K562 (cell line): ENCODE results near the gene DENND6B. TPM values are rescaled to one million over a fixed set of nuclear protein-coding genes. Genes with fewer than 3 reads are reported as not detected.

Experiments used
- ATAC-seq: fragments of 200-7000 bp; cut with Tn5 transposase; 3 replicates; pipeline ENCODE4 v1.9.1; 2020; ENCODE audit warnings: moderate library complexity
- BruUV-seq: library from RNA; stranded (reverse); fragments of 400-500 nt; replicated peaks from 2 replicates; lab custom pipeline; 2021; lab: Mats Ljungman, UMichigan
- CTCF ChIA-PET: fragments of 300-600 bp; formaldehyde crosslinking; extraction: SDS; loops from one replicate; lab custom pipeline; 2021; ENCODE audit warnings: low intra/inter-chr PET ratio; lab: Yijun Ruan, JAX
- POLR2A ChIA-PET: fragments of 300-600, 350-650 bp; sonication (Branson Sonifier 250); formaldehyde crosslinking; extraction: SDS; loops from one replicate; lab custom pipeline; 2021; ENCODE audit warnings: antibody characterized with exemption, inconsistent platforms; lab: Yijun Ruan, JAX
- DNase-seq, 4 experiments: peaks; one replicate each; pipeline versions ENCODE4 v3.0.0 to v3.0.0-alpha.2; 2011 to 2018; ENCODE audit warnings: low spot score in 3 of 4, mixed read lengths in 3 of 4; ENCODE audit errors: extremely low read depth in 1 of 4
- FAIRE-seq: peaks from 2 replicates; lab custom pipeline; 2011; peaks lifted over from hg19 to GRCh38; lab: Jason Lieb, UNC
- H2AFZ ChIP-seq: 2 replicates; pipeline ENCODE4 v1.6.0; 2011; ENCODE audit warnings: low read depth, low read length, control low read depth, inconsistent platforms
- H3K27ac ChIP-seq: fragments of 200-600 bp; 3 replicates; pipeline ENCODE4 v1.8.0; 2011; ENCODE audit warnings: low read depth, mild to moderate bottlenecking, control low read depth, inconsistent platforms, low read length, moderate library complexity, mixed read lengths; ENCODE audit errors: extremely low read depth
- H3K27me3 ChIP-seq, 2 experiments: fragments of 300-600 bp in 1 of 2; 2 replicates in 1 of 2; 3 replicates in 1 of 2; pipeline versions ENCODE4 v1.6.0 to v1.8.0; 2011; ENCODE audit warnings: inconsistent platforms in 2 of 2, low read length in 2 of 2, mild to moderate bottlenecking in 1 of 2, mixed read lengths in 1 of 2, moderate library complexity in 1 of 2; ENCODE audit not compliant: control insufficient read depth in 2 of 2, insufficient read depth in 2 of 2
- H3K36me3 ChIP-seq: fragments of 300-600 bp; 3 replicates; pipeline ENCODE4 v1.8.0; 2011; ENCODE audit warnings: mild to moderate bottlenecking, low read length, inconsistent platforms; ENCODE audit not compliant: control insufficient read depth, insufficient read depth
- H3K4me1 ChIP-seq, 2 experiments: fragments of 200-600 bp in 1 of 2; replicated peaks in 1 of 2; 2 replicates in 1 of 2; 3 replicates in 1 of 2; pipeline versions ENCODE4 v1.5.1 to v1.8.0; 2011; ENCODE audit warnings: inconsistent platforms in 2 of 2, low read length in 2 of 2, mild to moderate bottlenecking in 1 of 2, mixed read lengths in 1 of 2, moderate library complexity in 1 of 2; ENCODE audit not compliant: control insufficient read depth in 2 of 2, insufficient read depth in 2 of 2
- H3K4me2 ChIP-seq: 2 replicates; pipeline ENCODE4 v1.6.1; 2011; ENCODE audit warnings: low read length, control low read depth, inconsistent platforms, mixed read lengths; ENCODE audit not compliant: insufficient read depth
- H3K4me3 ChIP-seq: fragments of 200-600 bp; sonication (generic), shearing (Covaris generic); 2 replicates; pipeline ENCODE4 v1.5.1; 2016; ENCODE audit warnings: control low read depth, inconsistent platforms
- H3K79me2 ChIP-seq: fragments of 200-600 bp; 3 replicates; pipeline ENCODE4 v1.8.0; 2011; ENCODE audit warnings: low read length, inconsistent platforms; ENCODE audit not compliant: control insufficient read depth, insufficient read depth
- H3K9ac ChIP-seq, 2 experiments: 2 replicates each; pipeline versions ENCODE4 v1.6.0 to v1.6.1; 2011; ENCODE audit warnings: low read depth in 2 of 2, low read length in 2 of 2, control low read depth in 1 of 2, inconsistent platforms in 1 of 2, mild to moderate bottlenecking in 1 of 2, mixed read lengths in 1 of 2; ENCODE audit not compliant: insufficient read depth in 1 of 2
- H3K9me1 ChIP-seq: one replicate; pipeline ENCODE4 v1.6.0; 2011; ENCODE audit warnings: inconsistent platforms, mild to moderate bottlenecking, low read length, moderate library complexity; ENCODE audit not compliant: control insufficient read depth, insufficient read depth
- H3K9me3 ChIP-seq: replicated peaks from 2 replicates; pipeline ENCODE4 v1.5.1; 2011; ENCODE audit warnings: low read depth, low read length, inconsistent platforms; ENCODE audit not compliant: control insufficient read depth, insufficient read depth
- H4K20me1 ChIP-seq: replicated peaks from 2 replicates; pipeline ENCODE4 v1.6.1; 2011; ENCODE audit warnings: low read length, inconsistent platforms, mixed read lengths; ENCODE audit not compliant: control insufficient read depth, insufficient read depth
- EGR1 ChIP-seq: fragments of 450-650 bp; conservative IDR thresholded peaks from 2 replicates; pipeline ENCODE4 v1.6.1; 2017; ENCODE audit warnings: mild to moderate bottlenecking
- FOXP1 ChIP-seq: sonication (generic); formaldehyde crosslinking; IDR thresholded peaks from 2 replicates; pipeline ENCODE4 v1.8.0; 2022; ENCODE audit warnings: mild to moderate bottlenecking, missing genetic modification reagents
- GABPA ChIP-seq: fragments of 200-800 bp; sonication (Bioruptor generic); conservative IDR thresholded peaks from 2 replicates; pipeline ENCODE4 v1.6.1; 2016; ENCODE audit warnings: low read depth, missing genetic modification characterization, missing compliant biosample characterization
- HDAC3 ChIP-seq: fragments of 450-650 bp; IDR thresholded peaks from 2 replicates; pipeline ENCODE4 v1.6.1; 2018; ENCODE audit warnings: borderline replicate concordance, mild to moderate bottlenecking, moderate library complexity; ENCODE audit not compliant: partially characterized antibody
- PHF8 ChIP-seq: fragments of 200-600 bp; sonication (generic); IDR thresholded peaks from 2 replicates; pipeline ENCODE4 v1.6.1; 2012; ENCODE audit warnings: mixed run types, mild to moderate bottlenecking, inconsistent platforms, low read length, moderate library complexity, borderline replicate concordance
- TBL1XR1 ChIP-seq, 2 experiments: IDR thresholded peaks; 2 replicates each; pipeline ENCODE4 v1.6.1; 2012; ENCODE audit warnings: improper control_type of control experiment in 2 of 2, low read length in 2 of 2, mild to moderate bottlenecking in 1 of 2
- TFAM ChIP-seq: fragments of 250-450 bp; sonication (Bioruptor Pico); conservative IDR thresholded peaks from 2 replicates; pipeline ENCODE4 v1.5.0; 2021; ENCODE audit warnings: mild to moderate bottlenecking, moderate library complexity
- U2AF2 ChIP-seq: fragments of 200-400 bp; formaldehyde crosslinking; optimal IDR thresholded peaks from 2 replicates; pipeline ENCODE3; 2017; ENCODE audit warnings: low read depth, mild to moderate bottlenecking, low read length
- ZNF347 ChIP-seq: fragments of 450-650 bp; formaldehyde crosslinking; IDR thresholded peaks from 2 replicates; pipeline ENCODE4 v1.4.0; 2020; ENCODE audit warnings: low read depth, mild to moderate bottlenecking, moderate library complexity
- ZNF384 ChIP-seq: IDR thresholded peaks from 2 replicates; pipeline ENCODE4 v1.6.1; 2012; ENCODE audit warnings: low read depth, low read length, improper control_type of control experiment
- WGBS: fragments of 100-300 bp; shearing (Covaris generic); methylation state at CpG from one replicate; pipeline ENCODE4 v1.1.6; 2016; ENCODE audit warnings: low coverage, mixed read lengths; ENCODE audit not compliant: insufficient coverage; ENCODE audit errors: missing lambda C conversion rate; 5-methylcytosine and 5-hydroxymethylcytosine counted together
- in situ Hi-C: fragments of 300-500 bp; cut with MboI; formaldehyde crosslinking; loops from 4 replicates; pipeline ENCODE4 v1.15.0; 2018; ENCODE audit warnings: inconsistent platforms, mixed read lengths
- intact Hi-C: fragments of 100-400 bp; cut with micrococcal nuclease; formaldehyde crosslinking; loops from 2 replicates; pipeline ENCODE4 v1.14.2; 2022
- polyA plus RNA-seq, 8 experiments: library from polyadenylated mRNA; depleted of rRNA in 4 of 8; stranded (reverse) in 5 of 8; unstranded in 3 of 8; fragments of >200 nt; fragmentation: Nextera tagmentation in 2 of 8; fragmentation: Illumina TruSeq in 1 of 8; extraction: Ambion mirVana in 2 of 8; extraction: Trizol in 1 of 8; gene quantifications; 2 replicates each; pipeline versions ENCODE4 v1.2.1 to v1.2.3, GENCODE V29; 2011 to 2014; ENCODE audit warnings: inconsistent platforms in 1 of 8, missing spikeins in 1 of 8
- total RNA-seq, 7 experiments: library from RNA; depleted of rRNA in 6 of 7; stranded (reverse); fragments of >200 nt in 6 of 7; fragmentation: Illumina TruSeq in 2 of 7; extraction: Trizol in 2 of 7; gene quantifications; 2 replicates each; pipeline versions ENCODE4 v1.2.1 to v1.2.3, GENCODE V29; 2011 to 2021; ENCODE audit warnings: low replicate concordance in 1 of 7
- TF ChIP-seq, protein P1 (sequence below), 2 experiments: IDR thresholded peaks; 2 replicates each; pipeline ENCODE4 v1.6.1; 2012; ENCODE audit warnings: improper control_type of control experiment in 2 of 2, low read depth in 2 of 2, low read length in 2 of 2, borderline replicate concordance in 1 of 2
- TF ChIP-seq, protein P2 (sequence below): fragments of 200-800 bp; sonication (Bioruptor generic); IDR thresholded peaks from 2 replicates; pipeline ENCODE4 v1.6.1; 2017; ENCODE audit warnings: missing genetic modification characterization, missing compliant biosample characterization
- TF ChIP-seq, protein P3 (sequence below): fragments of 450-650 bp; formaldehyde crosslinking; conservative IDR thresholded peaks from 2 replicates; pipeline ENCODE4 v1.4.0; 2022; ENCODE audit warnings: mild to moderate bottlenecking, missing genetic modification characterization
- TF ChIP-seq, protein P4 (sequence below): fragments of 450-650 bp; formaldehyde crosslinking; IDR thresholded peaks from 2 replicates; pipeline ENCODE4 v1.4.0; 2020; ENCODE audit warnings: mild to moderate bottlenecking, mixed read lengths

DENND6B gene
- total and polyA plus RNA-seq, 9 of the 15 experiments (the other 6 are each of a cell fraction or from before 2014, with no cell fraction given) = 0.07 to 3.7 (median 1.5) TPM

DNA sequence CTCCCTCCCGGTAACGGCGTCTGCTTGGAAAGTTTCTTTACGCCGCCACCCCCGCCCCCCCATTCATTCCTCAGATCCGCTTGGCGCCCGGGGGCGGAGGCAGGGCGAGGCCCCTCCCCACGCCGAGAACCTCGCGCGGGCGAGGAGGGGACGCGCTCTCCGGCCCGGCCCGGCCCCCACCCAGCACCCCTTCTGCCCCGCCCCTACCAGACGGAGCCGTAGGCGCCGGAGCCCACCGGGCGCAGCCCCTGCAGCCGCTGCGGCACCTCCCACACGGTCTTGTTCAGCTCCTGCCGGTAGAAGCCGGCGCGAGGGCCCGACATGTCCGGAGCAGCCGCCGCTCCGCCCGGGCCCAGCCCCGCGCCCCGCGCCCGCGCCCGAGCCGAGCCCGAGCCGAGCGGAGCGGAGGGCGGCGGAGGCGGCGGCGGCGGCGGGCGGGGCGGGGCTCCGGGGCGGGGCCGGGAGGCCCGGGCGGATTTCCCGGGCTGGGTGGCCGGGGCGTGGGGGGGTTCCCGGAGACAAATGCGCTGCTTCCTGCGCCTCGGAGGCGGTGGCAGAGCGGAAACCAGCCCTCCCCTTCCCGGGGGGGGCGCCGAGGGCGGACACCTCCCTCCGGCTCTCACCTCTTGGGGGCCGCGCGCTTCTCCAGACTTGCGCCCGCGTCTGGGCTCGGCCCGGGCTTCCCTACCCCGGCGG is 56.7 kb downstream of the DENND6B start, which contains the start of gene MAPK11:
MAPK11 (minus strand) TSS at position 411 of the 696 bp plus-strand sequence; CDS start at position 323, 88 bp downstream.
- Histone ChIP-seq H3K9me1 (no peaks in the 10 kb centered on the region), H3K79me2 (no peaks in the 10 kb centered on the region; the same call in 2 of the 3 replicates), H2AFZ (no peak within 1 kb of the TSS), H4K20me1 (no peaks in the 10 kb centered on the region), H3K9me3 (no peaks in the 10 kb centered on the region), H3K9ac (peak within 1 kb of the TSS; percentile 49 to 90; a peak in 3 of 4 replicates), H3K36me3 (peaks cover 2% of the 10 kb centered on the region; the same call in 1 of the 3 replicates), H3K4me3 (peak within 1 kb of the TSS; percentile 49), H3K4me2 (peak within 1 kb of the TSS; percentile 58), H3K27ac (peak within 1 kb of the TSS; percentile 56; the same call in 2 of the 3 replicates), H3K4me1 (peaks cover 7 to 77% of the 10 kb centered on the region in 2 experiments; a peak in 4 of 5 replicates), H3K27me3 (no peaks in the 10 kb centered on the region)
- FAIRE-seq (no peak), DNase-seq (peak; percentile 68 to 73 (median 71)), ATAC-seq (peak; percentile 59)
- BruUV-seq = no TSS peak
- 0% methylated on average over 17 of the region's 92 CpGs for WGBS
- ChIA-PET POLR2A (no interaction called here), CTCF (no interaction called here)
- intact Hi-C loops = loop anchor here (5.0 kb wide), 1 partner anchor 57 kb away; the partner anchor contains the start of gene DENND6B
- in situ Hi-C loops = loop anchor here (5.0 kb wide), 1 partner anchor 57 kb away; the partner anchor contains the start of gene DENND6B
- no peak for TF ChIP-seq ZNF384
- TF ChIP-seq, protein P1, sequence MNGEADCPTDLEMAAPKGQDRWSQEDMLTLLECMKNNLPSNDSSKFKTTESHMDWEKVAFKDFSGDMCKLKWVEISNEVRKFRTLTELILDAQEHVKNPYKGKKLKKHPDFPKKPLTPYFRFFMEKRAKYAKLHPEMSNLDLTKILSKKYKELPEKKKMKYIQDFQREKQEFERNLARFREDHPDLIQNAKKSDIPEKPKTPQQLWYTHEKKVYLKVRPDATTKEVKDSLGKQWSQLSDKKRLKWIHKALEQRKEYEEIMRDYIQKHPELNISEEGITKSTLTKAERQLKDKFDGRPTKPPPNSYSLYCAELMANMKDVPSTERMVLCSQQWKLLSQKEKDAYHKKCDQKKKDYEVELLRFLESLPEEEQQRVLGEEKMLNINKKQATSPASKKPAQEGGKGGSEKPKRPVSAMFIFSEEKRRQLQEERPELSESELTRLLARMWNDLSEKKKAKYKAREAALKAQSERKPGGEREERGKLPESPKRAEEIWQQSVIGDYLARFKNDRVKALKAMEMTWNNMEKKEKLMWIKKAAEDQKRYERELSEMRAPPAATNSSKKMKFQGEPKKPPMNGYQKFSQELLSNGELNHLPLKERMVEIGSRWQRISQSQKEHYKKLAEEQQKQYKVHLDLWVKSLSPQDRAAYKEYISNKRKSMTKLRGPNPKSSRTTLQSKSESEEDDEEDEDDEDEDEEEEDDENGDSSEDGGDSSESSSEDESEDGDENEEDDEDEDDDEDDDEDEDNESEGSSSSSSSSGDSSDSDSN (IDR thresholded peaks at IDR 0.05; ENCODE audit: borderline replicate concordance in 1 of 2, low read depth in 2 of 2, low read length in 2 of 2) = 0 out of 4 replicates have a peak, but pooled peaks of 1 of the 2 experiments have one; percentile 12
- TF ChIP-seq TFAM (CRISPR knock-in tag) = no peak
- TF ChIP-seq, protein P2, sequence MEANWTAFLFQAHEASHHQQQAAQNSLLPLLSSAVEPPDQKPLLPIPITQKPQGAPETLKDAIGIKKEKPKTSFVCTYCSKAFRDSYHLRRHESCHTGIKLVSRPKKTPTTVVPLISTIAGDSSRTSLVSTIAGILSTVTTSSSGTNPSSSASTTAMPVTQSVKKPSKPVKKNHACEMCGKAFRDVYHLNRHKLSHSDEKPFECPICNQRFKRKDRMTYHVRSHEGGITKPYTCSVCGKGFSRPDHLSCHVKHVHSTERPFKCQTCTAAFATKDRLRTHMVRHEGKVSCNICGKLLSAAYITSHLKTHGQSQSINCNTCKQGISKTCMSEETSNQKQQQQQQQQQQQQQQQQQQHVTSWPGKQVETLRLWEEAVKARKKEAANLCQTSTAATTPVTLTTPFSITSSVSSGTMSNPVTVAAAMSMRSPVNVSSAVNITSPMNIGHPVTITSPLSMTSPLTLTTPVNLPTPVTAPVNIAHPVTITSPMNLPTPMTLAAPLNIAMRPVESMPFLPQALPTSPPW (CRISPR knock-in tag) = peak; percentile 73
- no peak for TF ChIP-seq HDAC3
- peak; percentile 46 for TF ChIP-seq EGR1
- peak; percentile 70 for TF ChIP-seq GABPA (tag)
- TF ChIP-seq PHF8 = peak; percentile 34; the same call in 1 of the 2 replicates
- TF ChIP-seq FOXP1 (CRISPR knock-in tag) = no peak
- TF ChIP-seq U2AF2 = no peak
- TF ChIP-seq, protein P3, sequence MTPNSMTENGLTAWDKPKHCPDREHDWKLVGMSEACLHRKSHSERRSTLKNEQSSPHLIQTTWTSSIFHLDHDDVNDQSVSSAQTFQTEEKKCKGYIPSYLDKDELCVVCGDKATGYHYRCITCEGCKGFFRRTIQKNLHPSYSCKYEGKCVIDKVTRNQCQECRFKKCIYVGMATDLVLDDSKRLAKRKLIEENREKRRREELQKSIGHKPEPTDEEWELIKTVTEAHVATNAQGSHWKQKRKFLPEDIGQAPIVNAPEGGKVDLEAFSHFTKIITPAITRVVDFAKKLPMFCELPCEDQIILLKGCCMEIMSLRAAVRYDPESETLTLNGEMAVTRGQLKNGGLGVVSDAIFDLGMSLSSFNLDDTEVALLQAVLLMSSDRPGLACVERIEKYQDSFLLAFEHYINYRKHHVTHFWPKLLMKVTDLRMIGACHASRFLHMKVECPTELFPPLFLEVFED (CRISPR knock-in tag) = no peak
- TF ChIP-seq TBL1XR1 (IDR thresholded peaks at IDR 0.05; ENCODE audit: low read length in 2 of 2) = no peak
- no peak for TF ChIP-seq ZNF347
- TF ChIP-seq, protein P4, sequence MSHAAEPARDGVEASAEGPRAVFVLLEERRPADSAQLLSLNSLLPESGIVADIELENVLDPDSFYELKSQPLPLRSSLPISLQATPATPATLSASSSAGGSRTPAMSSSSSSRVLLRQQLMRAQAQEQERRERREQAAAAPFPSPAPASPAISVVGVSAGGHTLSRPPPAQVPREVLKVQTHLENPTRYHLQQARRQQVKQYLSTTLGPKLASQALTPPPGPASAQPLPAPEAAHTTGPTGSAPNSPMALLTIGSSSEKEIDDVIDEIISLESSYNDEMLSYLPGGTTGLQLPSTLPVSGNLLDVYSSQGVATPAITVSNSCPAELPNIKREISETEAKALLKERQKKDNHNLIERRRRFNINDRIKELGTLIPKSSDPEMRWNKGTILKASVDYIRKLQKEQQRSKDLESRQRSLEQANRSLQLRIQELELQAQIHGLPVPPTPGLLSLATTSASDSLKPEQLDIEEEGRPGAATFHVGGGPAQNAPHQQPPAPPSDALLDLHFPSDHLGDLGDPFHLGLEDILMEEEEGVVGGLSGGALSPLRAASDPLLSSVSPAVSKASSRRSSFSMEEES (CRISPR knock-in tag) = no peak
